ENCODE data around the gene ORAI3.

DNA sequence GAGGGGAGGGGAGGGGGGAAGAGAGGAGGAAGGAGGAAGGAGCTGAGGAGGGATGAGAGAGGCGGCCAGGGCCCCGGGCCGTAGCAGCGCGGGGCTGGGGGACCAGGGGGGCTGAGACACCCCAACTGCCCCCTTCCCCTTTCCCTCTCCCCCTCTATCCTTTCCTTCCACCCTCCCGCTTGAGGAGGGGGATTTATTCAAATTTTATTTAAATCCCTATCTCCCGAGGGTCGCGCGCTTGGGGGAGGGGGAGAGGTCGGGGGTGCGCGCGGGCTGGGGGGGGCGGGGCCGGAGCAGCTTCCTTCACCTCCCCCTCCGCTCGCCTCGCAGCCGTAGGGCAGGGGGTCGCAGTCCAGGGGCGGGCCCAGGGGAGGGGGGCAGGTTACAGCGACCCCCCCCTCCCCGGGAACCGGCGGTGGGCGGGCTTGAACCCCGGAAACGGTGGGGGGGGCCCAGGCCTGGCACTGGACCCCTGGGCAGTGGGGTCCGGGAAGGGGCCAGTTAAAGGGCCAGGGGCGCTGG is 25.3 kb upstream of the ORAI3 start, which contains the start of gene FBXL19:
- TF ChIP-seq CTCF (IDR thresholded peaks at IDR 0.05) (no peak), EZH2 (IDR thresholded peaks at IDR 0.05) (no peak), EZH2phosphoT487 (IDR thresholded peaks at IDR 0.05) (no peak)
